ENCODE data around the gene HSF4.
"Not testable (repeated sequence)": the region's sequence is repeated elsewhere in the genome, so short reads cannot be mapped to it uniquely, and the experiment has no call there.

HSF4 gene

GRCh38 chr16:67164599-67165061, at the start of gene HSF4:
Gene HSF4 (plus strand): TSS chr16:67164745. CDS start chr16:67164812, 67 bp downstream.
- no peak for DNase-seq (ENCODE audit: low spot score)

GRCh38 chr16:67114793-67115192, 49.8 kb upstream of the HSF4 start:
- DNase-seq (ENCODE audit: low spot score), result no peak

GRCh38 chr16:67115639-67116038, 48.9 kb upstream of the HSF4 start:
- peak; percentile 96 for DNase-seq (ENCODE audit: low spot score)

GRCh38 chr16:67116388-67117311, 47.9 kb upstream of the HSF4 start:
- no peak for DNase-seq (ENCODE audit: low spot score)

- DNase-seq (ENCODE audit: low spot score), result no peak
These were observed 46.8 kb upstream of the HSF4 start for GRCh38 chr16:67117716-67118115.

- no peak for DNase-seq (ENCODE audit: low spot score)
These were observed 44.5 kb upstream of the HSF4 start for GRCh38 chr16:67120025-67120424.

GRCh38 chr16:67122799-67123198, 41.7 kb upstream of the HSF4 start:
- not testable (repeated sequence) for DNase-seq (ENCODE audit: low spot score)

- DNase-seq (ENCODE audit: low spot score), result no peak
These were observed 36.1 kb upstream of the HSF4 start for GRCh38 chr16:67128417-67128816.

- DNase-seq (ENCODE audit: low spot score), result no peak
These were observed 35.7 kb upstream of the HSF4 start for GRCh38 chr16:67128887-67129286.

GRCh38 chr16:67129422-67129821, 35.1 kb upstream of the HSF4 start:
- DNase-seq (ENCODE audit: low spot score), result no peak

- DNase-seq (ENCODE audit: low spot score), result no peak
These were observed 26.9 kb upstream of the HSF4 start for GRCh38 chr16:67137605-67138004.

- no peak for DNase-seq (ENCODE audit: low spot score)
These were observed 23.2 kb upstream of the HSF4 start for GRCh38 chr16:67141391-67141790.

GRCh38 chr16:67142342-67142741, 22.2 kb upstream of the HSF4 start:
- DNase-seq (ENCODE audit: low spot score), result no peak

GRCh38 chr16:67144943-67145342, 19.6 kb upstream of the HSF4 start:
- DNase-seq (ENCODE audit: low spot score), result no peak

- no peak for DNase-seq (ENCODE audit: low spot score)
These were observed 18.8 kb upstream of the HSF4 start for GRCh38 chr16:67145746-67146145.

- no peak for DNase-seq (ENCODE audit: low spot score)
These were observed 17.8 kb upstream of the HSF4 start for GRCh38 chr16:67146523-67147357.

- no peak for DNase-seq (ENCODE audit: low spot score)
These were observed 17.0 kb upstream of the HSF4 start for GRCh38 chr16:67147437-67148140.

- DNase-seq (ENCODE audit: low spot score), result no peak
These were observed 16.3 kb upstream of the HSF4 start for GRCh38 chr16:67148221-67148620.

GRCh38 chr16:67148656-67149275, 15.8 kb upstream of the HSF4 start:
- no peak for DNase-seq (ENCODE audit: low spot score)

- DNase-seq (ENCODE audit: low spot score), result no peak
These were observed 15.1 kb upstream of the HSF4 start for GRCh38 chr16:67149276-67150046.
